K562 (cell line): ENCODE measurements around the gene SETD5.

Experiments
- FOS ChIP-seq: IDR thresholded peaks from 3 replicates; pipeline ENCODE4 v1.6.1; 2011; ENCODE audit not compliant: insufficient read length; ENCODE audit errors: extremely low read depth
- JUN ChIP-seq, 2 experiments: sonication (generic) in 1 of 2; formaldehyde crosslinking in 1 of 2; IDR thresholded peaks; 2 replicates each; pipeline versions ENCODE4 v1.6.1 to v1.8.0; 2012 to 2022; ENCODE audit warnings: borderline replicate concordance in 2 of 2, mild to moderate bottlenecking in 2 of 2, improper control_type of control experiment in 1 of 2, low read depth in 1 of 2, low read length in 1 of 2, missing genetic modification reagents in 1 of 2
- MAFG ChIP-seq: fragments of 450-650 bp; conservative IDR thresholded peaks from 2 replicates; pipeline ENCODE4 v1.6.1; 2016; ENCODE audit warnings: missing genetic modification characterization, missing compliant biosample characterization
- POLR2AphosphoS5 ChIP-seq: IDR thresholded peaks from 2 replicates; pipeline ENCODE4 v1.6.1; 2011; ENCODE audit warnings: mild to moderate bottlenecking, low read depth, low read length, moderate library complexity; ENCODE audit not compliant: control insufficient read depth, insufficient read depth
- SRF ChIP-seq, 2 experiments: fragments of 250-450, 450-650 bp in 1 of 2; sonication (Bioruptor Pico) in 1 of 2; sonication (generic) in 1 of 2; formaldehyde crosslinking; IDR thresholded peaks; 2 replicates each; pipeline versions ENCODE4 v1.5.0 to v1.5.1; 2020 to 2022; ENCODE audit warnings: mild to moderate bottlenecking in 1 of 2, missing genetic modification reagents in 1 of 2
- TAF1 ChIP-seq: IDR thresholded peaks from 2 replicates; pipeline ENCODE4 v1.6.1; 2011; ENCODE audit warnings: mild to moderate bottlenecking, low read length, moderate library complexity; ENCODE audit not compliant: insufficient read depth, control insufficient read depth, severe bottlenecking; ENCODE audit errors: extremely low read depth
- ZNF586 ChIP-seq: fragments of 450-650 bp; formaldehyde crosslinking; conservative IDR thresholded peaks from 2 replicates; pipeline ENCODE4 v1.4.0; 2020; ENCODE audit warnings: mild to moderate bottlenecking, moderate library complexity
- ZZZ3 ChIP-seq: fragments of 450-650 bp; IDR thresholded peaks from 2 replicates; pipeline ENCODE4 v1.6.1; 2016; ENCODE audit warnings: antibody characterized with exemption, mild to moderate bottlenecking, moderate library complexity
- TF ChIP-seq, protein P1 (sequence below): fragments of 250-450 bp; sonication (Bioruptor Pico); IDR thresholded peaks from 2 replicates; pipeline ENCODE4 v1.5.0; 2020; ENCODE audit warnings: mild to moderate bottlenecking, borderline replicate concordance
- TF ChIP-seq, protein P2 (sequence below): IDR thresholded peaks from 2 replicates; pipeline ENCODE4 v1.6.1; 2016; ENCODE audit warnings: missing genetic modification characterization, missing compliant biosample characterization
- TF ChIP-seq, protein P3 (sequence below): IDR thresholded peaks from 3 replicates; pipeline ENCODE4 v1.6.1; 2011; ENCODE audit warnings: borderline replicate concordance, mild to moderate bottlenecking, moderate library complexity; ENCODE audit not compliant: insufficient read length; ENCODE audit errors: extremely low read depth
- TF ChIP-seq, protein P4 (sequence below), 3 experiments: fragments of 200-800 bp in 1 of 3; fragments of 250-450 bp in 1 of 3; fragments of 450-650 bp in 1 of 3; sonication (Bioruptor Pico) in 1 of 3; sonication (Bioruptor generic) in 1 of 3; formaldehyde crosslinking in 1 of 3; IDR thresholded peaks; 2 replicates each; pipeline versions ENCODE4 v1.6.1 to v1.8.0; 2016 to 2022; ENCODE audit warnings: mild to moderate bottlenecking in 2 of 3, missing genetic modification characterization in 2 of 3, missing compliant biosample characterization in 1 of 3, moderate library complexity in 1 of 3

DNA sequence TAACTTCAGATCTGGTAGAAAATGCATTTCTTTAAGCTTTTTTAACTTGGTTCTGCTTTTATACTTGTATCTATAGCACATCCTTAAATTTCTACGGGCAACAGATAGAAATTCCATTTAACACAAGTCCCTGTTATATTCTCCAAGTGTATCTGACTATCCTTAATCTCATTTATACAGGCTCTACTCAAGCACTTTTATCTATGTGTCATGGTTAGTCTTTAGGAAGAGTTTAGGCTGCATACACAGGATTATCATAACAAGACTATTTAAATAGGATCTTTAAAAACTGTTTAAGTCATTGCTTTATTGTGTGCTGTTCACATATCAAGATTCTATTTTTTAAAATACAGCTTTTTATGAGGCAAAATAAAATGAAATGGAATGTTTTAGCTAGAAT, 52.7 kb downstream of the SETD5 start:
- no peak for TF ChIP-seq TAF1
- TF ChIP-seq, protein P1, sequence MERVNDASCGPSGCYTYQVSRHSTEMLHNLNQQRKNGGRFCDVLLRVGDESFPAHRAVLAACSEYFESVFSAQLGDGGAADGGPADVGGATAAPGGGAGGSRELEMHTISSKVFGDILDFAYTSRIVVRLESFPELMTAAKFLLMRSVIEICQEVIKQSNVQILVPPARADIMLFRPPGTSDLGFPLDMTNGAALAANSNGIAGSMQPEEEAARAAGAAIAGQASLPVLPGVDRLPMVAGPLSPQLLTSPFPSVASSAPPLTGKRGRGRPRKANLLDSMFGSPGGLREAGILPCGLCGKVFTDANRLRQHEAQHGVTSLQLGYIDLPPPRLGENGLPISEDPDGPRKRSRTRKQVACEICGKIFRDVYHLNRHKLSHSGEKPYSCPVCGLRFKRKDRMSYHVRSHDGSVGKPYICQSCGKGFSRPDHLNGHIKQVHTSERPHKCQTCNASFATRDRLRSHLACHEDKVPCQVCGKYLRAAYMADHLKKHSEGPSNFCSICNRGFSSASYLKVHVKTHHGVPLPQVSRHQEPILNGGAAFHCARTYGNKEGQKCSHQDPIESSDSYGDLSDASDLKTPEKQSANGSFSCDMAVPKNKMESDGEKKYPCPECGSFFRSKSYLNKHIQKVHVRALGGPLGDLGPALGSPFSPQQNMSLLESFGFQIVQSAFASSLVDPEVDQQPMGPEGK (CRISPR knock-in tag) = no peak
- TF ChIP-seq ZNF586 = no peak
- TF ChIP-seq, protein P2, sequence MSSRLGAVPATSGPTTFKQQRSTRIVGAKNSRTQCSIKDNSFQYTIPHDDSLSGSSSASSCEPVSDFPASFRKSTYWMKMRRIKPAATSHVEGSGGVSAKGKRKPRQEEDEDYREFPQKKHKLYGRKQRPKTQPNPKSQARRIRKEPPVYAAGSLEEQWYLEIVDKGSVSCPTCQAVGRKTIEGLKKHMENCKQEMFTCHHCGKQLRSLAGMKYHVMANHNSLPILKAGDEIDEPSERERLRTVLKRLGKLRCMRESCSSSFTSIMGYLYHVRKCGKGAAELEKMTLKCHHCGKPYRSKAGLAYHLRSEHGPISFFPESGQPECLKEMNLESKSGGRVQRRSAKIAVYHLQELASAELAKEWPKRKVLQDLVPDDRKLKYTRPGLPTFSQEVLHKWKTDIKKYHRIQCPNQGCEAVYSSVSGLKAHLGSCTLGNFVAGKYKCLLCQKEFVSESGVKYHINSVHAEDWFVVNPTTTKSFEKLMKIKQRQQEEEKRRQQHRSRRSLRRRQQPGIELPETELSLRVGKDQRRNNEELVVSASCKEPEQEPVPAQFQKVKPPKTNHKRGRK (tag) = no peak
- TF ChIP-seq, protein P3, sequence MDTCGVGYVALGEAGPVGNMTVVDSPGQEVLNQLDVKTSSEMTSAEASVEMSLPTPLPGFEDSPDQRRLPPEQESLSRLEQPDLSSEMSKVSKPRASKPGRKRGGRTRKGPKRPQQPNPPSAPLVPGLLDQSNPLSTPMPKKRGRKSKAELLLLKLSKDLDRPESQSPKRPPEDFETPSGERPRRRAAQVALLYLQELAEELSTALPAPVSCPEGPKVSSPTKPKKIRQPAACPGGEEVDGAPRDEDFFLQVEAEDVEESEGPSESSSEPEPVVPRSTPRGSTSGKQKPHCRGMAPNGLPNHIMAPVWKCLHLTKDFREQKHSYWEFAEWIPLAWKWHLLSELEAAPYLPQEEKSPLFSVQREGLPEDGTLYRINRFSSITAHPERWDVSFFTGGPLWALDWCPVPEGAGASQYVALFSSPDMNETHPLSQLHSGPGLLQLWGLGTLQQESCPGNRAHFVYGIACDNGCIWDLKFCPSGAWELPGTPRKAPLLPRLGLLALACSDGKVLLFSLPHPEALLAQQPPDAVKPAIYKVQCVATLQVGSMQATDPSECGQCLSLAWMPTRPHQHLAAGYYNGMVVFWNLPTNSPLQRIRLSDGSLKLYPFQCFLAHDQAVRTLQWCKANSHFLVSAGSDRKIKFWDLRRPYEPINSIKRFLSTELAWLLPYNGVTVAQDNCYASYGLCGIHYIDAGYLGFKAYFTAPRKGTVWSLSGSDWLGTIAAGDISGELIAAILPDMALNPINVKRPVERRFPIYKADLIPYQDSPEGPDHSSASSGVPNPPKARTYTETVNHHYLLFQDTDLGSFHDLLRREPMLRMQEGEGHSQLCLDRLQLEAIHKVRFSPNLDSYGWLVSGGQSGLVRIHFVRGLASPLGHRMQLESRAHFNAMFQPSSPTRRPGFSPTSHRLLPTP = no peak
- no peak for TF ChIP-seq POLR2AphosphoS5
- TF ChIP-seq, protein P4, sequence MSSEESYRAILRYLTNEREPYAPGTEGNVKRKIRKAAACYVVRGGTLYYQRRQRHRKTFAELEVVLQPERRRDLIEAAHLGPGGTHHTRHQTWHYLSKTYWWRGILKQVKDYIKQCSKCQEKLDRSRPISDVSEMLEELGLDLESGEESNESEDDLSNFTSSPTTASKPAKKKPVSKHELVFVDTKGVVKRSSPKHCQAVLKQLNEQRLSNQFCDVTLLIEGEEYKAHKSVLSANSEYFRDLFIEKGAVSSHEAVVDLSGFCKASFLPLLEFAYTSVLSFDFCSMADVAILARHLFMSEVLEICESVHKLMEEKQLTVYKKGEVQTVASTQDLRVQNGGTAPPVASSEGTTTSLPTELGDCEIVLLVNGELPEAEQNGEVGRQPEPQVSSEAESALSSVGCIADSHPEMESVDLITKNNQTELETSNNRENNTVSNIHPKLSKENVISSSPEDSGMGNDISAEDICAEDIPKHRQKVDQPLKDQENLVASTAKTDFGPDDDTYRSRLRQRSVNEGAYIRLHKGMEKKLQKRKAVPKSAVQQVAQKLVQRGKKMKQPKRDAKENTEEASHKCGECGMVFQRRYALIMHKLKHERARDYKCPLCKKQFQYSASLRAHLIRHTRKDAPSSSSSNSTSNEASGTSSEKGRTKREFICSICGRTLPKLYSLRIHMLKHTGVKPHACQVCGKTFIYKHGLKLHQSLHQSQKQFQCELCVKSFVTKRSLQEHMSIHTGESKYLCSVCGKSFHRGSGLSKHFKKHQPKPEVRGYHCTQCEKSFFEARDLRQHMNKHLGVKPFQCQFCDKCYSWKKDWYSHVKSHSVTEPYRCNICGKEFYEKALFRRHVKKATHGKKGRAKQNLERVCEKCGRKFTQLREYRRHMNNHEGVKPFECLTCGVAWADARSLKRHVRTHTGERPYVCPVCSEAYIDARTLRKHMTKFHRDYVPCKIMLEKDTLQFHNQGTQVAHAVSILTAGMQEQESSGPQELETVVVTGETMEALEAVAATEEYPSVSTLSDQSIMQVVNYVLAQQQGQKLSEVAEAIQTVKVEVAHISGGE (CRISPR knock-in tag; IDR thresholded peaks at IDR 0.05) = no peak
- no peak for TF ChIP-seq ZZZ3
- TF ChIP-seq JUN (IDR thresholded peaks at IDR 0.05; ENCODE audit: borderline replicate concordance, low read depth, low read length) = no peak
- TF ChIP-seq JUN (CRISPR knock-in tag; IDR thresholded peaks at IDR 0.05; ENCODE audit: borderline replicate concordance) = no peak
- no peak for TF ChIP-seq SRF (CRISPR knock-in tag; IDR thresholded peaks at IDR 0.05)
- TF ChIP-seq MAFG (tag) = no peak
- TF ChIP-seq FOS = no peak
